Measurements from ENCODE around the gene MRGPRE. TPM values are rescaled to one million over a fixed set of nuclear protein-coding genes. Genes with fewer than 3 reads are reported as not detected.

Gene MRGPRE
- total RNA-seq, 4 donors from 2014 or later = 1.2 TPM; not detected in 3

DNA sequence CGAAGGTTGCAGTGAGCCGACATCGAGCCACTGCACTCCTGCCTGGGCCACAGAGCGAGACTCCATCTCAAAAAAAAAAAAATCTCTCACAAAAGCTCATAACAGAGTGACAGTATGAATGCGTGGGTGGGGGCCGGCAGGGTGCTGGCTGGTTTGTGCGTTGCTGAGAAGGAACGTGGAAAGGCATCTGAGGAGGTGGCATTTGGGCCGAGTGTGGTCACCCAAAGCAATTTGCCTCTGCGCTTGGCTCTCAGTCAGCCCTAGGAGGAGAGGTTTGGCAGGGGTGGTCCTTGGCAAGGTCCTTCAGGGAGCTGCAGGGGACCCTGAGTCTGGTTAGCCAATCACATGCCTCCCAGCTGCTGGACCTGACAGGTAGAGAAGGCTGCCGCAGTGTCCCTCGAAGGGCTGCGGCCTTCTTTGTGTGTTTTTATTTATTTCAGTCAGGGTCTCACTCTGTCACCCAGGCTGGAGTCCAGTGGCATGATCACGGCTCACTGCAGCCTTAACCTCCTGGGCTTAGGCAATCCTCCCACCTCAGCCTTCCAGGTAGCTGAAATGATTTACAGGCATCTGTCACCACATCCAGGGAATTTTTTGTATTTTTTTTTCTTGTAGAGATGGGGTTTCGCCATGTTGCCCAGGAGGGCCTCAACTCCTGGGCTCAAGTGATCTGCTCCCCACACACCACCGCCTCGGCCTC is 43.6 kb downstream of the MRGPRE start:
- Histone ChIP-seq H3K4me1 (no peaks in the 10 kb centered on the region), H3K9me3 (no peaks in the 10 kb centered on the region), H3K27me3 (no peaks in the 10 kb centered on the region), H3K4me3 (no peak overlapping the region), H3K27ac (no peak overlapping the region), H3K36me3 (no peaks in the 10 kb centered on the region)
- TF ChIP-seq, protein P1, sequence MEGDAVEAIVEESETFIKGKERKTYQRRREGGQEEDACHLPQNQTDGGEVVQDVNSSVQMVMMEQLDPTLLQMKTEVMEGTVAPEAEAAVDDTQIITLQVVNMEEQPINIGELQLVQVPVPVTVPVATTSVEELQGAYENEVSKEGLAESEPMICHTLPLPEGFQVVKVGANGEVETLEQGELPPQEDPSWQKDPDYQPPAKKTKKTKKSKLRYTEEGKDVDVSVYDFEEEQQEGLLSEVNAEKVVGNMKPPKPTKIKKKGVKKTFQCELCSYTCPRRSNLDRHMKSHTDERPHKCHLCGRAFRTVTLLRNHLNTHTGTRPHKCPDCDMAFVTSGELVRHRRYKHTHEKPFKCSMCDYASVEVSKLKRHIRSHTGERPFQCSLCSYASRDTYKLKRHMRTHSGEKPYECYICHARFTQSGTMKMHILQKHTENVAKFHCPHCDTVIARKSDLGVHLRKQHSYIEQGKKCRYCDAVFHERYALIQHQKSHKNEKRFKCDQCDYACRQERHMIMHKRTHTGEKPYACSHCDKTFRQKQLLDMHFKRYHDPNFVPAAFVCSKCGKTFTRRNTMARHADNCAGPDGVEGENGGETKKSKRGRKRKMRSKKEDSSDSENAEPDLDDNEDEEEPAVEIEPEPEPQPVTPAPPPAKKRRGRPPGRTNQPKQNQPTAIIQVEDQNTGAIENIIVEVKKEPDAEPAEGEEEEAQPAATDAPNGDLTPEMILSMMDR (IDR thresholded peaks at IDR 0.05) = no peak
- no peak for TF ChIP-seq POLR2A (IDR thresholded peaks at IDR 0.05)
- DNase-seq = peak in 1 of 3 donors; percentile 39

DNA sequence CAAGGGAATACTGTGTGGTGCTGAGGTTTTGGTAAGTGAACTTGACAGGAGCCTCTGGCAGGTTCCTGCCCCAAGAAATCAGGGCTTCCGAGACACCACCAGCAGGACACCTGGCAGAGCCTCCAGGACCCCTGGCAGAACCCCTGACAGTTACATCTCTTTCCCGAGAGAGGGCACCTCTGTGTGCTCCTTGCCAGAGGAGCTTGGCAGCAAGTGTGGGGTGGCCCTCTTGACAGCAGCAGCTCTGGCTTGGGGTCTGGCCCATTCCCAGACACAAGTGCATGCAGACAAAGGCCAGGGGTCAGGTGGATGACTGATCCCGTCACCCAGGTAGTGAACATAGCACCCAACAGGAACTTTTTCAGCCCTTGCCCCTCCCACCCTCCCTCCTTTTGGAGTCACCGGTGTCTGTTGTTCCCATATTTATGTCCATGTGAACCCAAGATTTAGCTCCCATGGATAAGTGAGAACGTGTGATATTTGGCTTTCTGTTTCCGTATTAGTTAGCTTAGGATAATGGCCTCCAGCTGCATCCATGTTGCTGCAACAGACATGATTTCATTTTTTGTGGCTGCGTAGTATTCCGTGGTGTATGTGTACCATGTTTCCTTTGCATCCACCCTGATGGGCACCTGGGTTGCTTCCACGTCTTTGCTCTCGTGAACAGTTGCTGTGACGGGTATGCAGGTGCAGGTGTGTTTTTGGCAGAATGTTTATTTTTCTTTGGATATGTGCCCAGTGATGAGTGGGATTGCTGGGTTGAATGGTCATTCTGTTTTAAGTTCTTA is 45.9 kb downstream of the MRGPRE start:
- H3K27ac ChIP-seq = no peak overlapping the region
- TF ChIP-seq, protein P1 (IDR thresholded peaks at IDR 0.05) = no peak
- TF ChIP-seq POLR2A (IDR thresholded peaks at IDR 0.05) = no peak
- no peak for DNase-seq
- no peaks in the 10 kb centered on the region for H3K4me1 ChIP-seq
- H3K27me3 ChIP-seq = no peaks in the 10 kb centered on the region
- H3K9me3 ChIP-seq = no peaks in the 10 kb centered on the region
- no peak overlapping the region for H3K4me3 ChIP-seq
- no peaks in the 10 kb centered on the region for H3K36me3 ChIP-seq

- no peaks in the 10 kb centered on the region for H3K4me1 ChIP-seq
- no peaks in the 10 kb centered on the region for H3K36me3 ChIP-seq
- H3K9me3 ChIP-seq = no peaks in the 10 kb centered on the region
- TF ChIP-seq, protein P1 (IDR thresholded peaks at IDR 0.05) = no peak
- no peak for TF ChIP-seq POLR2A (IDR thresholded peaks at IDR 0.05)
- no peaks in the 10 kb centered on the region for H3K27me3 ChIP-seq
- no peak overlapping the region for H3K27ac ChIP-seq
- DNase-seq = peak in 1 of 3 donors; percentile 14
- no peak overlapping the region for H3K4me3 ChIP-seq
Measured at GRCh38 chr11:3184732-3185347, 47.4 kb downstream of the MRGPRE start.

DNA sequence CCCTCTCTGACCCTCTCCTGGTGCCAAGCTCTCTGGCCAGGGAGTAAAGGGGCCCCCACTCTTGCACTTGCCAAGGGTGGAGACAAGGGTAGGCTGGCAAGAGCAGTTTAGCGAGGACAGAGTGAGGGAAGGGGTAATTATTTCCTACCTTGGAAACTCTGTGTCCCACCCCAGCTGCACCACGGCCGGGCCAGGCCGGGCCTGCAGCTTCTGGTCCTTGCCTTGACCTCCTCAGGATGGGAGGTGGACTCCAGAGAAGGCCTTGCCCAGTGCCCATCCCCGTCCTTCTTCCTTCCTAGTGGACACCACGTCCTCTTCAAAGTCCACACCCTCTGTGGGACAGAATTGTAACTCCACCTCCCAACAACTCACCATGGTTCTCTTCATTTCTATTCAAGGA is 48.7 kb downstream of the MRGPRE start:
- Histone ChIP-seq H3K36me3 (no peaks in the 10 kb centered on the region), H3K27ac (no peak overlapping the region), H3K27me3 (no peaks in the 10 kb centered on the region), H3K4me1 (no peaks in the 10 kb centered on the region), H3K9me3 (no peaks in the 10 kb centered on the region), H3K4me3 (no peak overlapping the region)
- TF ChIP-seq, protein P1 (IDR thresholded peaks at IDR 0.05) = no peak
- no peak for TF ChIP-seq POLR2A (IDR thresholded peaks at IDR 0.05)
- DNase-seq = peak in 1 of 3 donors; percentile 16

- Histone ChIP-seq H3K9me3 (no peaks in the 10 kb centered on the region), H3K4me1 (no peaks in the 10 kb centered on the region), H3K27me3 (no peaks in the 10 kb centered on the region), H3K27ac (no peak overlapping the region), H3K4me3 (no peak overlapping the region), H3K36me3 (no peaks in the 10 kb centered on the region)
- TF ChIP-seq, protein P1 (IDR thresholded peaks at IDR 0.05) = no peak
- no peak for TF ChIP-seq POLR2A (IDR thresholded peaks at IDR 0.05)
- DNase-seq = peak in 1 of 3 donors; percentile 18
Measured at GRCh38 chr11:3182462-3182852, 49.8 kb downstream of the MRGPRE start.
